Hindlimb muscle (tissue), 1 donor: Measurements from ENCODE around the gene TDO2. TPM values are rescaled to one million over a fixed set of nuclear protein-coding genes. Genes with fewer than 3 reads are reported as not detected.
"Not testable (repeated sequence)": the region's sequence is repeated elsewhere in the genome, so short reads cannot be mapped to it uniquely, and the experiment has no call there.

Experiments
- DNase-seq: peaks from one replicate; pipeline ENCODE4 v3.0.0-alpha.2; 2013
- polyA plus RNA-seq: library from polyadenylated mRNA; unstranded; fragments of 120-200 nt; gene quantifications from one replicate; pipeline ENCODE4 v1.2.1, GENCODE V29; 2013; ENCODE audit not compliant: insufficient read length

Gene TDO2
- polyA plus RNA-seq, 1 donor, result not detected

DNA sequence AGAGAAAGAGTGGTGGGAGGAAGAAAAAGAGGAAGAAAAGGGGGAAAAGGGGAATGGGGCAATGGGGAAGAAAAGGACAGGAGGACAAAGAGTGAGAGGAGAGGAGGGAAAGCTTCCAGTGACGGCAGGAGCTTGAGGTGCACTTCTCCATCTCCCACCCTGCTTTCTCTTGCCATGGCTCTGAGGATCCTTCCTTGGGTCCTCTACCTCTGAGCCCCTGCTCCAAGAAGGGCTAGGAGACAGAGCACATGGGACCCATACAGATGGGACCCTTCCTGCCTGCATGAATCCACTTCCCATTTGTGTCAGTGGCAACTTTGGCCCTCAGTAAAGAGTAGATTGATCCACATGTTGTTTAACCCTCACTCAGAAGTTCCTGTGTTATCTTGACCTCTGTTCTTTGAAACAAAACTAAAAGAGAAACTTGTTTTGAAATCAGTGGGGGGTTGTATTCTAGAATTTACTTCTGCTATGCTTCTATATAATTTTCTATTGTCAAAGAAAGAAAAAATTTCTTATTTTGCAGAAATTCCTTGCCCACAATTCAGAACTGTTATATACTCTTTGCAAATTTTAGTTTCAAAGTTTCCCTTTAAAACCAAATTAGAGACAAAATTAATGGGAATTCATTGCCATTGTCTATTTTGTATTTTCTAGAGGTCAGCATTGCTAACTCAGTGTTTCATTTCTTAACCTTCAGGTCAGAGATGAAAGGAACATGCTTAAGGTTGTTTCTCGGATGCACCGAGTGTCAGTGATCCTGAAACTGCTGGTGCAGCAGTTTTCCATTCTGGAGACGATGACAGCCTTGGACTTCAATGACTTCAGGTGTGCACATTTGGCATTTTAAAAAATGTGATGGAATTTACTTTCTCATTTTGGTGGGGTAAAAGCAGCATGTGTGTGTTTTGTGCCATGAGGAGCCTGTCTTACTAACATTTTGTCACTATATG lies 5.0 kb downstream of the TDO2 start:
- DNase-seq, result no peak

DNA sequence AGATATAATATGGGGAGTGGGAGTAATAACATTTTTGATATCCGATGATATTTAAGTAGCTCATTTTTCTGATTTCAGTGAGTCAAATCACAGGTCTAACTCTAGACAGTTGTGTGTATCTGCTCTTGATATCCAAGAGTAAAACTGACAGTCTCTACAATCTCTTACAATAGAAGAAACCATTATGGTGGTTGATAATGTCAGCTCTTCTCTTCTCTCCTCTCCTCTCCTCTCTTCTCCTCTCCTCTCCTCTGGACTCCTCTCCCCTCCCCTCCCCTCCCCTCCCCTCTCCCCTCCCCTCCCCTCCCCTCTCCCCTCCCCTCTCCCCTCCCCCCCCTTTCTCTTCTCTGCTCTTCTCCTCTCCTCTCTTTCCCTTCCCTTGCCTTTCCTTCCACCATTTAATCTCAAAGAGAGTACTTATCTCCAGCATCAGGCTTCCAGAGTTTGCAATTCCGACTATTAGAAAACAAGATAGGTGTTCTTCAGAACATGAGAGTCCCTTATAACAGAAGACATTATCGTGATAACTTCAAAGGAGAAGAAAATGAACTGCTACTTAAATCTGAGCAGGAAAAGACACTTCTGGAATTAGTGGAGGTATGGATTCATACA lies 6.2 kb downstream of the TDO2 start:
- no peak for DNase-seq

DNA sequence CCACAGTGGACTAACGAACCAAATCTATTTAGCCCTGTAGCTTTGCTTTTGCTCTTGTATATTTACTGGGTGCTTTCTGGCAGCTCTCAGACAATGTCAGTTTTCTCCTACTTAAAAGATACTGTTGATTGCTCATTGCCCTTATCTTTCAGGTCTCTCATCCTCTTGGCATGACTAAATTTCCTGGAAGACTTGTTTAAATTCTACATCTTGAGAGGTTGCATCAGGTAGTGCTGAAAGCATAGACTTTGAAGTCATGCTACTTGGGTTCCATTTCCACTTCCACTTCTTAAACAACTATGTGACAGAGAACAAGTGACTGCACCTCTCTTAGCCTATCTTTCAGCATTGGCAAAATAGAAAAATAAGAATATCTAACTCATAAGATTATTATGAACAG lies 8.4 kb downstream of the TDO2 start:
- DNase-seq, result no peak

DNA sequence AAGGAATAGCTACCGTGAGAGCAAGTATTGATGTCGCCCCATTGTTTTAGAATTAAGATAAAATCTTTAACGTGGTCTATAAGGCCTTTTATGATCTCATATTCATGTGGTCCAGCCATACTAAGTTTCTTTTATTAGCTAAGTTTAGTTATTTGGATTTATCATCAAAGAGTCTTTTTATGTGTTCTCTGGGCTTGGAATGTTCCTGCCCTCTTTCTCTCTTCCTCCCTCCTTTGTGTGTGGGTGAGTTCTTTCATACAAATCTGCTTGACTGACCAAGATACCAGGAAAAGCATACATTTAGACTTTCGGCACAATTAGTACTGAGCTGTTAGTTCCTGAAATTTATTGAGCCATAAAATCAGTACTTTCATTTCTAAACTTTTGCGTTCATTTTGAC lies 11.3 kb downstream of the TDO2 start:
- no peak for DNase-seq

DNA sequence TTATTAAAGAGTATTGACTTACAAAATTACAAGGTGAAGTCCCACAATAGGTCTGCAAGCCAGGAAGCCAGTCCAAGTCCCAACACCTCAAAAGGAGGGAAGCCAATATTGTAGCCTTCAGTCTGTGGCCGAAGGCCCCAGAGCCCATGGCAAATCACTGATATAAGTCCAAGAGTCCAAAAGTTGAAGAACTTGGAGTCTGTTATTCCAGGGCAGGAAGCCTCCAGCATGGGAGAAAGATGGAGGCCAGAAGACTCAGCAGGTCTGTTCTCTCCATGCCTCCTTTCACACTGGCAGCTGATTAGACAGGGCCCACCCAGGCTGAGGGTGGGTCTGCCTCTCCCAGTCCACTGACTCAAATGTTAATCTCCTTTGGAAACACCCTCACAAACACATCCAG lies 18.1 kb downstream of the TDO2 start:
- DNase-seq, result no peak

DNA sequence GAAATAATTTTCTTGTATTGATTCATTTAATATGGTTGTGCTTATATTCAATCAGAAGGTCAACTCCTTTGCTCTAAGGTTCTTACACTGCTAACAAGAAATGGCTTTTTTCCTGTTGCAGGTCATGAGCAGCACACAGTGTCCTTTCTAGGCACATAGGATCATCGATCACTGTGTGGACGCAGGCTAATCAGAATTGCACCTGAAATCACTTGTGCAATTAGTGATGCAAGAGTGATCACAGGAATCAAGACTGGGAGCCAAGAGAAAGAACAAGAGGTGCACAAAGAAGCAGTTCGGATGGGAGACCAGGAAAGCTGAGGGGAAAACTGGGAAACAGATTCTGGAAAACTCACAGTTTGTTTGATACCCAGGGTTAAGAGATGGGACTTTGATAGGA lies 21.1 kb downstream of the TDO2 start:
- DNase-seq, result no peak

DNA sequence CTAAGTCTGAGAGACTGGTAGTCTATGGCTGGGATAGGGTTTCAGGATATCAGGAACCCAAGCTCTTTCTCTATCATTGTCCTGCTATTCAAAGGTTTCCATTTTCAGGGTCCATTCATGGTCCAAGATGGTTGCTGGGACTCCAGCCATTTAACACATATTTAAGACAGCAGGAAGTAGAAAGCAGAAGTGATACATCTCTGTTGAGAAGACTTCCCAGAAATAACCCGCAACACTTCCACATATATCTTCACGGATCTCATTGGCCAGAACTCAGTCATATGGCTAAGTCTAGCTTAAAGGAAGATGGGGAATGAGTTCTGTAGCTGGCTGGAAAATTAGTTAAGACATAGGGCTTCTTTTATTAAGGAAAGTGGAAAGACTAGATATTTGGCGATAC lies 26.3 kb downstream of the TDO2 start:
- no peak for DNase-seq

DNA sequence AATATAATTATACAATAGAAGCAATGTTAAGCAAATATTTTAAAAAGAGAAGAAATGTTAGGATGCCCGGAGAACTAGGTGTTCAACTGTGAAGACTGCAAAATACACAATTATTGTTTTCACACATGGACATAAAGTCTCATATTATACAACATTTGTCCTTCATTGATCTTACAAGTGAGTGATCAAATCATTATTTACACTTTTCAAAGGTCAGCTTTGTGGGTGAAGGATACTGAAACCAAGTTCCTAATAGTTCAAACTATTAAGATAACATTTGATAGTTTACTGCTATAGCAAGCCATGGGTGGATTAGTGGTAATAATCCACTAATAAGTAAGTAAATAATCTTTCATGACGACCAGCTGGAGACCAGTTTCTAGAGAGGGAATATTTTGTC lies 26.8 kb downstream of the TDO2 start:
- DNase-seq, result no peak

DNA sequence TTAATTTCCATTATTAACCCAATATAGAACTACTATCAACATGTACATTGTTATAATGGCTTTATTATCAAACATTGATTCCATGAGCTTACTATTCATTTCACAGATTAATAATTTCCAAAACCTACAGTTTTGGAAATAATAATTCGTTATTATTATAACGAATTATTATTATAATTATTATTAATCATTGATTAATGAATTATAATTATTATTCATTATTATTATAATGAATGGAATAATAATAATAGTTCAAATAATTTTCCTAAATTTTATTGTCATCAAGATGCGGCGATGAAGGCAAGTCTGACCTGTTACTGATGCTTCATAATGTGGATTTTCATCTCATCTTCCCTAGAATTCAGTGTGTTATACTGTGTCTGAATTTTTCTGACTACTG lies 28.1 kb downstream of the TDO2 start:
- no peak for DNase-seq

DNA sequence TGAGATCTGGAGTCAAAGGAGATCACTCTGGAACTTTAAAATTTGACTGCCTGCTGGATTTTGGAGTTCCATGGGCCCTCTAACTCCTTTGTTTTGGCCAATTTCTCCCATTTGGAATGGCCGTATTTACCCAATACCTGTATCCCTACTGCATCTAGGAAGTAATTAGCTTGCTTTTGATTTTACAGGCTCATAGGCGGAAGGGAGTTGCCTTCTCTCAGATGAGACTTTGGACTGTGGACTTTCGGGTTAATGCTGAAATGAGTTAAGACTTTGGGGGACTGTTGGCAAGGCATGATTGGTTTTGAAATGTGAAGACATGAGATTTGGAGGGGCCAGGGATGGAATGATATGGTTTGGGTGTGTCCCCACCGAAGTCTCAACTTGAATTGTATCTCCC lies 31.1 kb downstream of the TDO2 start:
- not testable (repeated sequence) for DNase-seq

DNA sequence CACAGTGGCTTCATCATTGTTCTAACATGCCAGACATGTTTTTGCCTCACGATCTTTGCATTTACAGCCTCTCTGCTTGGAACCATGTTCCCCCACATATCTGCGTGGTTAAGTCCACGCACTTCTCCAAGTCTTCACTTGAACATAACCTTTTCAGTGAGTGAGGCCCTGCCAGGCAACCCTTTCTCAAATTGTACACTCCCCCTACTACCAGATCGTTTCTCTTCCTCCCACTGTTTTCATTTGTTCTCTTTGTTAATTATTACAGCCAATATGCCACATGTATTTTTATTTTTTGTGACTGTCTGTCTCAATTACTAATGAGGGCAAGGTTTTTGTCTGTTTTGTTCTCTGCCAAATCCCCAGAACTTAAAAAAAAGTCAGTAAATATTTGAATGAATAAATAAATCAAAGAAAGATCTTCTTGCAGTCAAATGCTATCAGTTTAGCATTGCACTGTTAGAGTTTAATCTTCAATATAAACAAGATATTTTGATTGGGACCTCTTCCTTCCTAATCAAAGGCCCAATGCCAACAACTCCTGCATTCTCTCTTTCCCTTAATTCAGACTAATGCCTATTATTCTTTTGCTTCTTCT lies 32.0 kb downstream of the TDO2 start:
- DNase-seq, result no peak

DNA sequence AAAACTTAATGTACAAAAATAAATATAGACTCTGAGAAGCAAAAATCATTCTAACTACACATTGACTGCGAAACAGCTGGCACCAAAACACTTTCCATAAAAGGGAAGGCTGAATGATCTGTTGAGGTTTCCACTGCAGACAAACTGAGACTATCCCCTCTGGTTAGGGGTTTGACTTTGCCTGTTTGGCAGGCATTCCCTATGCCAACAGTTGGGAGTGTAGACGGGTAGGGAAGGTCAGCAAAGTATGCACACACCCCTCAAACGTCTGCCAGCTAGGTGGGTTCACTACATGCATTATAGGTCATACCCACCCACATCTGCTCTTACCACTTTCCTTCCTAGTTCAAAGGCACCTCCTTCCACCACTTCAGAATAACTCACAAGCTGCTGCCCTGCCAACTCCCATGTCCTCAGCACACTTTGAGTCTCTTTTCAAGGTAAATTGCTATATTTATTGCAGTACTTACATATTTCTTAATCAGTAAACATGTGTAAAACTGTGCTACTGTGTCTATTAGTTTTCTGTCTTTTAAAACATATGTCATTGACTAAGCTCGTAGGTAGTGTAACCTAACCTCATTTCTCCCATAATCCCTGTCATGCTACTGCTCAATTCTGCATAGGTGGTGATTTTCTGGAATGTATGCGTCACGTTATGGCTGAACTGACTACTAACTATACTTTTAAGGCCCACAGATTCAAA lies 37.7 kb downstream of the TDO2 start:
- DNase-seq, result no peak

DNA sequence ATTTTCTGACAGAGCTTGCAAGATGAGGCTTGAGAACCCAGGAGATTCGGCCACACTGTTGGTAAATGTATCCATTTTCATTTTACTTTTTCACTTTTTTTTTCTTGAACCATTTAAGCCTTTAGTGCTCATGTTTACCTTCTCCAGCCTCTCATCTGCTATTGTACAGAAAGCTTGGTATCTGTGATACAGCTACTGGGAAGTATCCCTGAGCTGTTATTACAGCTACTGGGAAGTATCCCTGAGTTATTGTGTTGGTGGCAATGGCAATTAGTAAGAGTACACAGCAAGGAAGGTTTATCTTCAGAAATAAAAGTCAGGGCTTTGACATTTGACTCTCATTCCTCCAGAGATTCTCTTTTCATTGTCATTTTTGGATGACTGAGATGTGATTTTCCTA lies 38.3 kb downstream of the TDO2 start:
- no peak for DNase-seq

DNA sequence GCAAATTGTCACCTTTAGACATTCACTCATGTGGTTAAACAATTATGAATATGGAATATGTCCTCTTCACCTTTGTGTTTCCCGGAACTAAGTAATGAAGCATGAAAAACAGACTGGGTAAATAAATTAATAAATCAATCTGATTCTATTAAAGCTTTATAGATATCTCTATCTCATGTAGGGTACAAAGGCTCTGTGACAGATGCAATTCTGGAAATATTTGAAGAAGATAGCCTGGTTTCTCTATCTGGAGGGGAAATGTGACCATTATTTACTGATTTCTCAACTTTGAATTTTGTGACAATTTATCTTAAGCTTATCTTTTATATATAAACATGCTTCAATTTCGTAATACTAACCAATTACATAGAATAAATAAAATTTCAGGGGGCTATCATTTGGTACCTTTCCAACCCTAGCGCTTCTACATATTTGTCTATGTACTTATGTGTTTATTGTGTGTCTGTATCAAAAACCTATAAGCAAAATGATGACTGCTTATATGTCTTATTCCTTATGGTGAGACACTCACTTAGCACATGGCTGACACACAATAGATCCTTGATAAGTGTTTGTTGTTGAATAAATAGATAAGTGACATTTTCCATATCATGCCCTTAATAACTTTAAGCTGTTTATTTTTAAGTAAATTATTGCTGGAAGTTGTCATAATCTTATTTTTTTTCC lies 40.3 kb downstream of the TDO2 start:
- DNase-seq, result no peak

DNA sequence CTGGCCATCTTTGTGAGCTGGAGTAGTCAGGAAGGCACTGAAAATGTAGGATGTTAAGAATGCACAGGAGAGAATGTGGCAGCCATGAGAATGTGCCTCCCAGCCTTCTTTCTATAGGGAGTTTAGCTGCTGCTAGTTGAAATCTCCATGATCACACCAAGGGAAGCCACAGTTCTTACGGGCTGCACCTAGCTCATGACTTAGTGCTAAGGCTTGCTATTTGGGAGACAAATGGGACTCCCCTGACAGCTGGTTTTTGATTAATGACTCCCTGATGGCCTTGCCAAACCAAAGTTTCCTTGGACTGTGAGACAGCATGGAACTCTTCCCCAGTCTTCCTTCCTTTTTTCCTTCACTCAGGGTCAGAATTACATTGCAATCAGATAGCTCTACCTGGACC lies 41.0 kb downstream of the TDO2 start:
- DNase-seq, result no peak

DNA sequence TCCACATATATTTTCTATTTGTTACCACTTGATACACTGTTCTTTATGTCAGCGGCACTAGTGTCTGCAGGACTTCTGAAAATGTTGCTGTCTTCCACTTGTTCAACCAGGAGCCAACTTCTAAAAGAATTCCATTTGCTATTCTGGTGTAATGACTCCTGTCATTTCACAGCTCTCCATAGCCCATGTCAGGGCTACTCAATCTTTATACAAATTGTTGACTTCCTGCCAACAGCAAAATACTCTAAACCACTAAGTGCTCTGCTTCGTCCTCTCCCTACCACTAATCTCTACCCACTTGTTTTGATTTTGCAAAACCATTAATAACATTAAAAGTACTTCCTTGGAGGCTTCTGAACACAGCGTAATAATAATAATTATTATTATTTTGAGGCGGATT lies 43.0 kb downstream of the TDO2 start:
- DNase-seq, result no peak

DNA sequence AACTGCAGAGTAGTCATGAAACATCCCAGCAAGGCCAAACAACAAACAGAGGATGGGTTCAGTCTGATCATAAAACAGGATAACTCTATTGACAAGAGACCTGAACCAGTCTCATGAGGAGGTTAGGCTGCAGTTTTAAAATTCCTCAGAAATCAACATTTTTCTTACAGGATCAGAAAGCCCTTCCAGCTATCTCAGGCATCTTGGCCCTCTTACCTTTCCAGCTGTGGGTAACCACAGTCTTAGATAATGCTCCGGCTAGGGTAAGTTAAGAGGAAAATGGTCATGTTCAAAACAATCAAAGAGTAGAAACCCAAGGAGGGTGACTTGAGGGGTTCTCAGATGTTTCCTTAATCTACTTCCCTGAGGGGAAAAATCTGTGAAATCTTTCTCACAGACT lies 45.0 kb downstream of the TDO2 start:
- no peak for DNase-seq

DNA sequence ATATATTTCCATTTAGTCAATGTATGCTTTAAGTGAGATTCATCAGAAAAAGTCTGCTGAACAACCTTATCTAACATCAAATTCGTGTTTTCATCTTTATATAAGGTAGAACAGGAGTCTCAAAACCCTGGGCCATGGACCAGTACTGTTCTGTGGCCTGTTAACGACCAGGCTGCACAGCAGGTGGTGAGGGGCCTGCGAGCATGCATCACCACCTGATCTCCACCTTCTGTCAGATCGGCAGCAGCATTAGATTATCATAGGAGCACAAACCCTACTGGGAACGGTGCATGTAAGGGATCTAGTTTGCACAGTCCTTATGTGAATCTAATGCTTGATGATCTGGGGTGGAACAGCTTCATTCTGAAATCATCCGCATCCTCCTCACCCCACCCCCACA lies 47.0 kb downstream of the TDO2 start:
- DNase-seq, result no peak

DNA sequence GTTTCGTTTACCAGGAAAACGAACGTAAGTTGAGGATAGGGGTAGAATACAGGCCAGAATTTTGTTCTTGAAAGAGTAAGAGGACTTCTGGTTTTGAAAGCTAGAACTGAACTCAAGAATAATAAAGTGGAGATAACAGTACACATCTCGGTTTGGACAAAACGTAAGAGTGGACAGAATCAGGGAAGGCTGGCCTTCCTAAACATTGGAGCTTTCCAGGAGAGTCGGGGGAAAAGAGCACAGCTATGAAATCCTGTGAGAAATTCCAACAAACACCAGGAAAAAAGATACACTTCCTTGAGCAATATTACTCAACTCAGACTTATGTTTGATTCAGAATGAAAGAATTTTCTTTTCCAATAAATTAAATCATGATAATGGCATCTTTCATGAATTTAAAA lies 49.0 kb downstream of the TDO2 start:
- DNase-seq, result no peak

DNA sequence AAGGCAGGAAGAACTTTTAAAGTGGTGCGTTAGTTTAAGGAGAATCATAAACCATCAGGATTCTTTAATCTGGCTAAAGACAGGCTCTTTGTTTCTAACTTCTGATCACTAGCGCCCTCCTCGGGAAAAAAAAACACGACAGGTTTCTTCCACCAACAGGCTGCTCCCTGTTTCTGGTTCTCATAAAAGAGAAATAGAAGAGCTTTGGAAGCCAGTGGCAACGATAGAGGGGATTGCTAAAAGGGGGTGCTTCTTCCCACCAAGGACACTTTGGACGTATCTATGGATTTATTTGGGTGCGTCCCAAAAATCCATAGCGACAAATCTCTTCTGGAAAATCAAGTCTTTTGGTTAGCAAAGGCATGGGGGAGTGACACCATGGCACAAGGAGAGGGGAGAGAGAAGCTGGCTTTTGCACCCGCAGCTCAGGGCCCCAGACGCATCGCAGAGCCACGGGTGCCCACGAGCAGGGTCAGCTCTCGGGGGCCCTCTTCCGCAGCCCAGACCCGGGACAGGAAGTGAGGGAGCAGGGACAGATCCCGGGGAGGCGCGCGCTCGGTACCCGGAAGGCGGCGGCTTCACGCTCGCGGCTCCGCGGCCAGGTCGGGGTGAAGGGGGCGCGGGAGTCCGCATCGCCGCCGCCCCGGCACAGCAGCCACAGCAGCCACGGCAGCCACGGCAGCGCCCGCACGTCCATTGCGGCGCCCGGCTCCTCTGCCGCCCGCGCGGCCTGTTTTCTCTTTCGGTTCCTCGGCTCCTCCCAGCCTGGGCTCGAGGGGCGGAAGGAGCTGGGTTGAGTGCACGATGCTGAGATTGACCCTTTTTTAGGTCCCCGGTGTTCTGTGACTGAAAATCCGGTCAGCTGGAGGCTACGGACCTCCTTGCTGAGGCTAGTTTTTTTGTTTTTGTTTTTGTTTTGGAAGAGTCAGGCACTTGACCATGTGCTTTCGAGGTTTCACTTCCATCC lies 49.9 kb downstream of the TDO2 start, which contains the start of gene CTSO:
Gene CTSO (minus strand): TSS at position 716 of the 967 bp plus-strand sequence. CDS start 19 bp downstream, at position 697.
- DNase-seq, result peak; percentile 89

DNA sequence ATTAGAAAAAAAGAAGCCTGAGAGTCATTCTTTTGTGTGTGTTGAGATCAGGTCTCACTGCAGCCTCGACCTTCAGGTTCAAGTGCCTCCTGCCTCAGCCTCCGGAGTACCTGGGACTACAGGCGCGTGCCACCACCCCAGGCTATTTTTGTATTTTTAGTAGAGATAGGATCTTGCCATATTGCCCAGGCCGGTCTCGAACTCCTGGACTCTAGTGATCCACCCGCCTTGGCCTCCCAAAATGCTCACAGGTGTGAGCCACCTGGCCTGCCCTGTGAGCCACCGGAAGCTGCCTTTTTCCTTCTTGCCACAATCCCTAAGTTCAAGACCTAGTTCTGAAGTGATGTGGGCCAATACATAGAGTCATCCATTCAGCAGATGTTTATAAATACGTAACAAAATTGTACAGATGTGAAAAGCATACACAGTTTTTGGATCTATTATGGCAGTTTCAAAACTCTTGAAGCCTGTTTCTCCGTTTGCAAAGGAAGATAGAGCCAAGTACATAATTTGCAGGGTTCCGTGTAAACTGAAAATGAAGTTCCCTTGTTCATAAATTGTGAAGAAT lies 50.7 kb downstream of the TDO2 start:
- DNase-seq, result no peak
